OCI-LY3 (cell line): ENCODE results near the gene CRNKL1.

ENCODE experiments used
- CTCF ChIP-seq: fragments of 200-600, 300-600 bp; sonication (generic); IDR thresholded peaks from 2 replicates; pipeline ENCODE4 v1.5.1; 2014; ENCODE audit warnings: antibody characterized with exemption, low read length, low read depth
- EZH2phosphoT487 ChIP-seq: fragments of 200-600 bp; shearing (Covaris generic); IDR thresholded peaks from 2 replicates; pipeline ENCODE4 v1.6.1; 2018; ENCODE audit warnings: antibody characterized with exemption, mixed run types, low read depth

GRCh38 chr20:20085071-20085470 is 32.8 kb upstream of the CRNKL1 start:
- TF ChIP-seq CTCF (no peak), EZH2phosphoT487 (no peak)
